CD4-positive, alpha-beta T cell treated with Interleukin-21 for 1 hour (primary cell): ENCODE measurements around the gene NDUFC1.
"Not testable (repeated sequence)": the region's sequence is repeated elsewhere in the genome, so short reads cannot be mapped to it uniquely, and the experiment has no call there.

Experiments used
- DNase-seq: peaks from one replicate; pipeline ENCODE4 v3.0.0-alpha.2; 2020

The NDUFC1 gene

GRCh38 chr4:139301821-139302611 is at the start of gene NDUFC1:
NDUFC1 (minus strand) TSS chr4:139302477; CDS start chr4:139295798, 6,679 bp downstream.
- peak; percentile 75 for DNase-seq

- DNase-seq, result no peak
Observed at GRCh38 chr4:139337612-139338011, 35.3 kb upstream of the NDUFC1 start.

- no peak for DNase-seq
Observed at GRCh38 chr4:139333046-139333445, 30.8 kb upstream of the NDUFC1 start.

GRCh38 chr4:139331185-139331584 is 28.9 kb upstream of the NDUFC1 start:
- DNase-seq, result no peak

- DNase-seq, result no peak
Observed at GRCh38 chr4:139330283-139330682, 28.0 kb upstream of the NDUFC1 start.

- no peak for DNase-seq
Observed at GRCh38 chr4:139329665-139330200, 27.5 kb upstream of the NDUFC1 start.

- DNase-seq, result no peak
Observed at GRCh38 chr4:139324620-139325019, 22.3 kb upstream of the NDUFC1 start.

GRCh38 chr4:139322541-139322940 is 20.3 kb upstream of the NDUFC1 start:
- DNase-seq, result not testable (repeated sequence)

- not testable (repeated sequence) for DNase-seq
Observed at GRCh38 chr4:139322070-139322469, 19.8 kb upstream of the NDUFC1 start.

- DNase-seq, result no peak
Observed at GRCh38 chr4:139319571-139319970, 17.3 kb upstream of the NDUFC1 start.

GRCh38 chr4:139317635-139318034 is 15.4 kb upstream of the NDUFC1 start:
- DNase-seq, result no peak

GRCh38 chr4:139316733-139317132 is 14.5 kb upstream of the NDUFC1 start:
- no peak for DNase-seq

GRCh38 chr4:139315221-139315675 is 13.0 kb upstream of the NDUFC1 start:
- no peak for DNase-seq

- DNase-seq, result peak; percentile 40
Observed at GRCh38 chr4:139314047-139314800, 11.9 kb upstream of the NDUFC1 start.

- not testable (repeated sequence) for DNase-seq
Observed at GRCh38 chr4:139313414-139313813, 11.1 kb upstream of the NDUFC1 start.

GRCh38 chr4:139312552-139313332 is 10.5 kb upstream of the NDUFC1 start:
- no peak for DNase-seq

GRCh38 chr4:139311909-139312308 is 9.6 kb upstream of the NDUFC1 start:
- no peak for DNase-seq

GRCh38 chr4:139304920-139305319 is 2.6 kb upstream of the NDUFC1 start:
- no peak for DNase-seq

GRCh38 chr4:139301113-139301820 is 1.0 kb downstream of the NDUFC1 start, which contains the start of gene NAA15:
NAA15 (plus strand) TSS chr4:139301505; CDS start chr4:139301778, 273 bp downstream.
- peak; percentile 98 for DNase-seq

- peak; percentile 36 for DNase-seq
Observed at GRCh38 chr4:139300431-139301112, 1.7 kb downstream of the NDUFC1 start.

- DNase-seq, result no peak
Observed at GRCh38 chr4:139299536-139299935, 2.7 kb downstream of the NDUFC1 start.
